Left lung (tissue), 10 donors: ENCODE measurements around the gene SLC6A7. TPM values are rescaled to one million over a fixed set of nuclear protein-coding genes. Genes with fewer than 3 reads are reported as not detected.
A peak's percentile ranks its signal among the peaks of the same experiment; 100 is the strongest.

Source experiments
- ATAC-seq: fragments of 200-7000 bp; cut with Tn5 transposase; one replicate; pipeline ENCODE4 v1.9.1; 2020; ENCODE audit warnings: moderate library complexity
- DNase-seq, 4 donors: peaks; one replicate each; pipeline ENCODE4 v3.0.0-alpha.2; 2013 to 2020
- H3K27ac ChIP-seq, 2 donors: fragments of 200-600 bp; sonication (generic) in 1 of 2; one replicate each; pipeline versions ENCODE4 v1.5.0 to v1.8.0; 2020 to 2021
- H3K27me3 ChIP-seq, 2 donors: fragments of 200-600 bp; sonication (generic) in 1 of 2; one replicate each; pipeline versions ENCODE4 v1.5.0 to v1.8.0; 2020 to 2021
- H3K36me3 ChIP-seq, 2 donors: fragments of 200-600 bp; sonication (generic) in 1 of 2; one replicate each; pipeline versions ENCODE4 v1.5.0 to v1.8.0; 2020 to 2021
- H3K4me1 ChIP-seq, 2 donors: fragments of 200-600 bp; one replicate each; pipeline ENCODE4 v1.8.0; 2021
- H3K4me3 ChIP-seq, 2 donors: fragments of 200-600 bp; sonication (generic) in 1 of 2; one replicate each; pipeline versions ENCODE4 v1.5.0 to v1.8.0; 2020 to 2021; ENCODE audit warnings: mild to moderate bottlenecking in 1 of 2
- H3K9me3 ChIP-seq, 2 donors: fragments of 200-600 bp; sonication (generic) in 1 of 2; one replicate each; pipeline versions ENCODE4 v1.5.0 to v1.8.0; 2020 to 2021
- intact Hi-C, 2 donors: fragments of 100-400 bp; cut with DNase I; formaldehyde crosslinking; loops; one replicate each; pipeline versions ENCODE4 v1.11.2 to v1.14.2; 2022
- polyA plus RNA-seq, 6 donors: library from polyadenylated mRNA; unstranded; fragments of 120-200 nt; gene quantifications; one replicate each; pipeline ENCODE4 v1.2.1, GENCODE V29; 2013; ENCODE audit not compliant: insufficient read length in 6 of 6
- total RNA-seq, 2 donors: library from RNA; stranded (reverse); fragmentation: NEBNext Ultra II Directional; extraction: Animal tissue kit (Norgen Biotek cat#: 25700); gene quantifications; one replicate each; pipeline ENCODE4 v1.2.1, GENCODE V29; 2021
- TF ChIP-seq, protein P1 (sequence below), 2 donors: fragments of 200-600 bp; sonication (generic) in 1 of 2; IDR thresholded peaks; one replicate each; pipeline versions ENCODE4 v1.5.0 to v1.8.0; 2021; ENCODE audit warnings: antibody characterized with exemption in 2 of 2
- donor health status: DM: no; HTN: yes; CAD: no.
- donor health status: DM: no; HTN: no; CAD: no.

Gene SLC6A7
- total and polyA plus RNA-seq, 8 donors, result 0.13 TPM; not detected in 7

- no peak for DNase-seq
- Histone ChIP-seq H3K4me1 (peaks cover 2 to 10% of the 10 kb centered on the region in 2 donors), H3K27me3 (peaks cover 0 to 30% of the 10 kb centered on the region in 2 donors), H3K4me3 (peak overlapping the region; percentile 6 to 30), H3K36me3 (no peaks in the 10 kb centered on the region), H3K9me3 (no peaks in the 10 kb centered on the region), H3K27ac (peak overlapping the region; percentile 26)
- no peak for ATAC-seq
- TF ChIP-seq, protein P1, sequence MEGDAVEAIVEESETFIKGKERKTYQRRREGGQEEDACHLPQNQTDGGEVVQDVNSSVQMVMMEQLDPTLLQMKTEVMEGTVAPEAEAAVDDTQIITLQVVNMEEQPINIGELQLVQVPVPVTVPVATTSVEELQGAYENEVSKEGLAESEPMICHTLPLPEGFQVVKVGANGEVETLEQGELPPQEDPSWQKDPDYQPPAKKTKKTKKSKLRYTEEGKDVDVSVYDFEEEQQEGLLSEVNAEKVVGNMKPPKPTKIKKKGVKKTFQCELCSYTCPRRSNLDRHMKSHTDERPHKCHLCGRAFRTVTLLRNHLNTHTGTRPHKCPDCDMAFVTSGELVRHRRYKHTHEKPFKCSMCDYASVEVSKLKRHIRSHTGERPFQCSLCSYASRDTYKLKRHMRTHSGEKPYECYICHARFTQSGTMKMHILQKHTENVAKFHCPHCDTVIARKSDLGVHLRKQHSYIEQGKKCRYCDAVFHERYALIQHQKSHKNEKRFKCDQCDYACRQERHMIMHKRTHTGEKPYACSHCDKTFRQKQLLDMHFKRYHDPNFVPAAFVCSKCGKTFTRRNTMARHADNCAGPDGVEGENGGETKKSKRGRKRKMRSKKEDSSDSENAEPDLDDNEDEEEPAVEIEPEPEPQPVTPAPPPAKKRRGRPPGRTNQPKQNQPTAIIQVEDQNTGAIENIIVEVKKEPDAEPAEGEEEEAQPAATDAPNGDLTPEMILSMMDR (IDR thresholded peaks at IDR 0.05), result no peak
- intact Hi-C loops, result no loop called here
Observed at GRCh38 chr5:150152636-150153462, 37.0 kb upstream of the SLC6A7 start.

- Histone ChIP-seq H3K9me3 (no peaks in the 10 kb centered on the region), H3K27ac (peak overlapping the region; percentile 26 to 91), H3K4me1 (peaks cover 2 to 10% of the 10 kb centered on the region in 2 donors), H3K36me3 (no peaks in the 10 kb centered on the region), H3K27me3 (peaks cover 0 to 30% of the 10 kb centered on the region in 2 donors), H3K4me3 (peak overlapping the region; percentile 30 to 31)
- no peak for ATAC-seq
- intact Hi-C loops, result no loop called here
- DNase-seq, result no peak
- TF ChIP-seq, protein P1 (IDR thresholded peaks at IDR 0.05), result no peak
Observed at GRCh38 chr5:150153483-150153882, 36.4 kb upstream of the SLC6A7 start.

- H3K4me1 ChIP-seq, result peaks cover 2 to 10% of the 10 kb centered on the region in 2 donors
- H3K27ac ChIP-seq, result peak overlapping the region; percentile 26 to 91
- H3K36me3 ChIP-seq, result no peaks in the 10 kb centered on the region
- intact Hi-C loops, result no loop called here
- peak in 1 of 4 donors; percentile 73 for DNase-seq
- peak; percentile 13 for ATAC-seq
- H3K4me3 ChIP-seq, result peak overlapping the region; percentile 30 to 31
- H3K9me3 ChIP-seq, result no peaks in the 10 kb centered on the region
- TF ChIP-seq, protein P1 (IDR thresholded peaks at IDR 0.05), result no peak
- H3K27me3 ChIP-seq, result peaks cover 0 to 30% of the 10 kb centered on the region in 2 donors
Observed at GRCh38 chr5:150153957-150154617, 35.8 kb upstream of the SLC6A7 start.

DNA sequence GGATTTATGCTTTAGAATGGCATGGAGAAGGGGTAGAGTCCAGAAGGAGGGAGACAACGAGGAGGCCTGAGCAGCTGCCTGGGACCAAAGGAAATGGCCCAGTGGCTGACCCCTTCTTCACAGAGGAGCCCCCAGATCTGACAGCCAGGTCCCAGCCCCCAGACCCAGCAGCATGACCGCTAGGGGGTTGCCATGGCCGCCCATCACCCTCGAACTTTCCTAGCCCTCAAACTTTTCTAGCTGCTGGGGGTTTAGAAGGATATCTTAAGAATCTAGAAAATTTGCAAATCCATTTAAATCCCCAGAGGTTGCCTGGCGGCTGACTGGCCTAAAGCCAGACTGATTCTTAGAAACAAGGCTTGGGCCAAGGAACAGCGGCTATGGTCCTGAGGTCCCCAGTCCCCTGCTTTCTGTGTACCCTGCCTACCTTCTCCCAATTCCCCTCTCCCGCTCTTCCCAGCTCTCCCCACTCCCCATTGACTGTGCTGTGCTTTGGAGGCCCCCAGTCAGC, 35.2 kb upstream of the SLC6A7 start:
- Histone ChIP-seq H3K27ac (peak overlapping the region; percentile 26 to 91), H3K36me3 (no peaks in the 10 kb centered on the region), H3K4me1 (peaks cover 2 to 10% of the 10 kb centered on the region in 2 donors), H3K4me3 (peak overlapping the region; percentile 30 to 31), H3K27me3 (peaks cover 0 to 30% of the 10 kb centered on the region in 2 donors), H3K9me3 (no peaks in the 10 kb centered on the region)
- DNase-seq (no peak), ATAC-seq (no peak)
- intact Hi-C loops, result no loop called here
- TF ChIP-seq, protein P1 (IDR thresholded peaks at IDR 0.05), result no peak
